WTC11 (cell line): ENCODE results near the gene RABEP1. TPM values are rescaled to one million over a fixed set of nuclear protein-coding genes. Genes with fewer than 3 reads are reported as not detected.
"Not testable (repeated sequence)": the region's sequence is repeated elsewhere in the genome, so short reads cannot be mapped to it uniquely, and the experiment has no call there.

ENCODE experiments used
- ATAC-seq: fragments of 200-7000 bp; cut with Tn5 transposase; 2 replicates; pipeline ENCODE4 v1.10.0; 2021; ENCODE audit warnings: mild to moderate bottlenecking, moderate library complexity
- CTCF ChIA-PET: fragments of 300-600 bp; sonication (Branson Sonifier 250); formaldehyde crosslinking; loops from one replicate; lab custom pipeline; 2021; ENCODE audit warnings: antibody characterized with exemption; lab: Charles Lee
- POLR2A ChIA-PET: fragments of 350-600 bp; sonication (Branson Sonifier 250); formaldehyde crosslinking; loops from one replicate; lab custom pipeline; 2021; ENCODE audit warnings: antibody characterized with exemption; lab: Charles Lee
- DNase-seq: peaks from one replicate; pipeline ENCODE4 v3.0.0; 2021; ENCODE audit warnings: low spot score
- H3K27ac Mint-ChIP-seq: 2 replicates; pipeline ENCODE4 v1.8.0; 2021; ENCODE audit warnings: mixed read lengths
- H3K27me3 Mint-ChIP-seq: 2 replicates; pipeline ENCODE4 v1.8.0; 2021; ENCODE audit warnings: low read depth, mild to moderate bottlenecking, moderate library complexity, mixed read lengths
- H3K36me3 Mint-ChIP-seq: 2 replicates; pipeline ENCODE4 v1.8.0; 2021; ENCODE audit warnings: mixed read lengths
- H3K4me1 Mint-ChIP-seq: 2 replicates; pipeline ENCODE4 v1.8.0; 2022; ENCODE audit warnings: mixed read lengths
- H3K4me3 Mint-ChIP-seq: 2 replicates; pipeline ENCODE4 v1.8.0; 2021; ENCODE audit warnings: mild to moderate bottlenecking, moderate library complexity, mixed read lengths
- H3K9me3 Mint-ChIP-seq: 2 replicates; pipeline ENCODE4 v1.8.0; 2021; ENCODE audit warnings: mixed read lengths
- ATF6 ChIP-seq: sonication (generic); formaldehyde crosslinking; IDR thresholded peaks from 2 replicates; pipeline ENCODE4 v1.8.1; 2023; ENCODE audit warnings: mild to moderate bottlenecking, missing genetic modification reagents
- CBFB ChIP-seq: sonication (generic); formaldehyde crosslinking; IDR thresholded peaks from 2 replicates; pipeline ENCODE4 v1.8.1; 2022; ENCODE audit warnings: mild to moderate bottlenecking, low read depth, missing genetic modification reagents
- CDX4 ChIP-seq: fragments of 250-450 bp; sonication (Bioruptor Pico); IDR thresholded peaks from 2 replicates; pipeline ENCODE4 v1.9.0; 2021; ENCODE audit warnings: moderate library complexity, mild to moderate bottlenecking, inconsistent platforms, borderline replicate concordance
- E2F5 ChIP-seq: sonication (generic); formaldehyde crosslinking; IDR thresholded peaks from 2 replicates; pipeline ENCODE4 v1.8.1; 2022; ENCODE audit warnings: mild to moderate bottlenecking, moderate library complexity, missing genetic modification reagents
- FOXJ3 ChIP-seq: sonication (generic); formaldehyde crosslinking; IDR thresholded peaks from 2 replicates; pipeline ENCODE4 v1.9.0; 2021; ENCODE audit warnings: missing genetic modification reagents, mild to moderate bottlenecking, borderline replicate concordance
- FOXP1 ChIP-seq: sonication (generic); formaldehyde crosslinking; IDR thresholded peaks from 2 replicates; pipeline ENCODE4 v1.8.0; 2022; ENCODE audit warnings: missing genetic modification reagents, mild to moderate bottlenecking, moderate library complexity, borderline replicate concordance
- PRDM15 ChIP-seq: sonication (generic); formaldehyde crosslinking; IDR thresholded peaks from 2 replicates; pipeline ENCODE4 v1.8.0; 2022; ENCODE audit warnings: missing genetic modification reagents
- RORB ChIP-seq: fragments of 250-450 bp; sonication (Bioruptor Pico); IDR thresholded peaks from 2 replicates; pipeline ENCODE4 v1.9.0; 2021; ENCODE audit warnings: mild to moderate bottlenecking
- SMAD3 ChIP-seq: sonication (generic); formaldehyde crosslinking; IDR thresholded peaks from 2 replicates; pipeline ENCODE4 v1.8.0; 2022; ENCODE audit warnings: missing genetic modification reagents, mild to moderate bottlenecking, borderline replicate concordance
- STAT6 ChIP-seq: sonication (generic); formaldehyde crosslinking; conservative IDR thresholded peaks from 2 replicates; pipeline ENCODE4 v1.8.1; 2023; ENCODE audit warnings: mild to moderate bottlenecking, low read depth, missing genetic modification reagents, moderate library complexity
- TEAD4 ChIP-seq: sonication (generic); formaldehyde crosslinking; IDR thresholded peaks from 2 replicates; pipeline ENCODE4 v1.8.0; 2022; ENCODE audit warnings: mild to moderate bottlenecking, missing genetic modification reagents
- ZNF317 ChIP-seq: sonication (generic); formaldehyde crosslinking; IDR thresholded peaks from 2 replicates; pipeline ENCODE4 v1.8.1; 2023; ENCODE audit warnings: low read depth, mild to moderate bottlenecking, moderate library complexity, missing genetic modification reagents, borderline replicate concordance
- ZNF416 ChIP-seq: fragments of 250-450 bp; sonication (Bioruptor Pico); IDR thresholded peaks from 2 replicates; pipeline ENCODE4 v1.9.0; 2021; ENCODE audit warnings: mild to moderate bottlenecking, inconsistent platforms
- ZNF512 ChIP-seq: sonication (generic); formaldehyde crosslinking; IDR thresholded peaks from 2 replicates; pipeline ENCODE4 v1.8.1; 2022; ENCODE audit warnings: missing genetic modification reagents, borderline replicate concordance
- total RNA-seq: library from RNA; stranded (reverse); gene quantifications from 3 replicates; pipeline ENCODE4 v1.2.3, GENCODE V29; 2021

The RABEP1 gene
- total RNA-seq, 1 experiment from 2014 or later, result 40.9 TPM

DNA sequence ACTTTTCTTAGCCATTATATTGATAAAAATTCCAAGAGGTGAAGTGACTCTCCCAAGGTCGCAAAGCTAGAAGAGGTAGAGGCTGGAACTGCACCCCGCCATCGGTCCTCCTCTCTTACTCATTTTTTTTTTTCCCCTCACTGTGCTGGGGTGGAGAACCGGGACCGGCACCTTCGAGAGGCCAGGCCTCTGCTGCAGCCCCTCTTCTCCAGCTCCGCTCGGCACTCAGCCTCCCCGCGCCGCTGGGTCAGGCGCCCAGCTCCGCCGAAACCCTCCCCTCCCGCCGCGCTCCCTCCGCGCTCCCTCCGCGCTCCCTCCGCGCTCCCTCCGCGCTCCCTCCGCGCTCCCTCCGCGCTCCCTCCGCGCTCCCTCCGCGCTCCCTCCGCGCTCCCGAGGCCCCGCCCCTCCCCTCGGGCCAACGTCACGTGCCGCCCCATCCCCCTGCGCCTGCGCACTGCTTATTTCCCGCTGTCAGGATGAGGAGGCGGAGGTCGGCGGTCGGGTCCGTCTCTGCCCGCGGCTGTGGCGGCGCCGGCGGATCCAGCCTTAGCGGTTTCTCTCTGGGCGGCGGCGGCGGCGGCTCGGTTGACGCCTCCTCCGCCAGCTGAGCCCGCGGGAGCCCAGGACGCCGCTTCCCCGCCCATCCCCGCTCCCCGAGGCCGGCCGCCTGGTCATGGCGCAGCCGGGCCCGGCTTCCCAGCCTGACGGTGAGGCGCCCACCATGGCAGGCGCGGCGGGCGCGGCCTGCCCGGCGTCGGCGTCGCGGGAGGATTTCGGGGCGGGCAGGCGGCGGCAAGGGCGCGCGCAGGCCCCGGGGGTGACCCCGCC is at the start of gene RABEP1 (continued):
- TF ChIP-seq PRDM15, result no peak
- TF ChIP-seq ZNF317 (CRISPR knock-in tag), result no peak
- no peak for TF ChIP-seq CBFB (CRISPR knock-in tag)
- TF ChIP-seq TEAD4 (CRISPR knock-in tag), result no peak
- TF ChIP-seq ATF6 (CRISPR knock-in tag), result no peak
- no peak for TF ChIP-seq SMAD3 (CRISPR knock-in tag)
- TF ChIP-seq RORB (CRISPR knock-in tag), result no peak
- no peak for TF ChIP-seq CDX4 (CRISPR knock-in tag)
- peak; percentile 68; the same call in 1 of the 2 replicates for TF ChIP-seq E2F5
- TF ChIP-seq ZNF512 (CRISPR knock-in tag), result no peak
- TF ChIP-seq FOXP1, result 0 out of 2 replicates have a peak, but pooled peaks have one; percentile 75
- TF ChIP-seq FOXJ3, result no peak
- TF ChIP-seq ZNF416 (CRISPR knock-in tag), result no peak
- 0 out of 2 replicates have a peak, but pooled peaks have one; percentile 49 for TF ChIP-seq STAT6 (CRISPR knock-in tag)

- CTCF ChIA-PET, H3K27me3 Mint-ChIP-seq, H3K27ac Mint-ChIP-seq, H3K9me3 Mint-ChIP-seq, H3K4me1 Mint-ChIP-seq, H3K36me3 Mint-ChIP-seq, DNase-seq, H3K4me3 Mint-ChIP-seq, ATAC-seq, POLR2A ChIA-PET: not testable (repeated sequence)
These were observed 48.6 kb upstream of the RABEP1 start for GRCh38 chr17:5233492-5233891.
